GM18526 (cell line): Measurements from ENCODE around the gene TMEM200B.

ENCODE experiments used
- POLR2A ChIP-seq: IDR thresholded peaks from 3 replicates; pipeline ENCODE4 v1.6.1; 2011; ENCODE audit not compliant: insufficient read length; ENCODE audit errors: extremely low read depth

TMEM200B gene

DNA sequence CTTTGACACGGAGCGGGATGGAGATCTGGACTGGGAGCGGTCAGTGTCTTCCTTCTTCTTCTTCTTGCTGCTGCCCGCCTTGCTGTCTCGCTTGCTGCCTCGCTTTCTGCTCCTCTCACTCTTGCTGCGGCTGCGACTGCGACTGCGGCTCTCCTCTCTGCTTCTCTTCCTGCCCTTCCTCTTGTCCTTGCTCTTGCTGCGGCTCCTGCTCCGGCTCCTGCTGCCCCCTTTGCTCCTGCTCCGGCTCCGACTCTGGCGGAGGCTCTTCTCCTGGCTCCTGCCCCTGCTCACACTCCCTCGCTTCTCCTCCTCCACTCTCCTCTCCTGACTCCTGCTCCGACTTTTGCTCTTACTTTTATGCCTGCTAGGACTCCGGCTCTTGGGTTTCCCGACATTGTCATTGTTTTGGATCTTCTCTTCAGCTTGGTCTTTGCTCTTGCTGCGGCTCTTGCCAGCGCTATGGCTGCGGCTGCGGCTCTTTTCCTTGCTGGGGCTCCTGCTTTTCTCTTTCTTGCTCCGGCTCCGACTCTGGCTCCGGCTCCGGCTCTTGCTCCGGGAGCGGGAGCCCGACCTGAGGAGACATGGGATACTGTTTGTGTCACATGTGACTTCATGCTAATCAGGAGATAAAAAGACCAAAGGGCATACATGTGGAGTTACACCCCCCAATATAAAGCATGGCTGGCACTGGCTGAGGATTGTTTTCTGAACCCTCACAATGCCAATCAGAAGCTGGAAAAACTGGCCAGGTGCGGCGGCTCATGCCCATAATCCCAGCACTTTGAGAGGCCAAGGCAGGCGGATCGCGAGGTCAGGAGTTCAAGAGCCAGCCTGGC, 25.2 kb upstream of the TMEM200B start:
- TF ChIP-seq POLR2A = no peak

DNA sequence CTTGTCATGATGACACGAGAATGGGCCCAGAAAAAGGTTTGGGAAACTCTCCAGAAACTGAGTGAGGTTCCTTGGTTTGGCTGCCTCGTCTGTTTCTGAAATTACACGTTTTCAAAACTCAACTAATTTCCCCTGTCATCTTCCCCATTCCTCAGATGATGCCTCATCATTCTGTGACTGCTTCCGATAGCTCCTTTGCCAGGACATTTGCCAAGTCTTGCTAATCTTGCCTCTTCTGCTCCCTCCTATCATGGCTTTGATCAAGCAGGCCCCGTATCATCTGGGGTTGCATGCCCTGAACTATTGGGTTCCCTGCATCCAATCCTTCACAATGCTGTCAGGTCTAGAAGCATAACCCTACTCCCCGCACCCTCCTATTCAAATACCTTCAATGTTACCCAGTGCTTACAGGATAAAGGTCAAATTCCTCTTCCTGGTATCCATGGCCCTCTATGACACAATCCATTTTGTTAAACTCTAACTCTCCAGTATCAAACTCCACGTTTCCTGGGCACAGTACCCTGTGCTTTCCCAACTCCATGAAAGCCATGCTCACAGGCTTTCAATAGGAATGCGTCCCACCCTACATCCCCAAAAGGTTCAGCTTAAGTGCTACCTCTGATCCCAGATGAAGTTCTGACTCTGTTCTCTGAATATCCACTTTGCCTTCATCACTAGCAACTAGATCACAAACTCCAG, 22.2 kb upstream of the TMEM200B start:
- TF ChIP-seq POLR2A = no peak

DNA sequence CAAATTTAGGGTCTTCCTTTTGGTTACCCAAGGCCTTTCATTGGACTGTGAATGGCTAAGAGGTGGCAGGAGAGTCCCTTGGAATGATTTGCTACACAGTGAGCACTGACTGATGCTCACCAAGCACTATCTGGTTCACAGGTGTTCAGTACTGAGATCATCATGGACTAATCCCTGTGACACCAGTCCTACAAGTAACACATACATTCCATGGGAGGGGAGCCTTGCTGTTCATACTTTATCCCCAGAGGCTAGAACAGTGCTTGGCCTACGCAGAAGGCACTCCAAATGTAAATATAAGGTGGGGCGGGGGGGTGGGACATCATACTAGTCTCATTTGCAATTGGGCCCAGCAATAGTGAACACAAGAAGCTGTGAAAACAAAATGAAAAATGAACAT, 20.5 kb upstream of the TMEM200B start:
- no peak for TF ChIP-seq POLR2A

DNA sequence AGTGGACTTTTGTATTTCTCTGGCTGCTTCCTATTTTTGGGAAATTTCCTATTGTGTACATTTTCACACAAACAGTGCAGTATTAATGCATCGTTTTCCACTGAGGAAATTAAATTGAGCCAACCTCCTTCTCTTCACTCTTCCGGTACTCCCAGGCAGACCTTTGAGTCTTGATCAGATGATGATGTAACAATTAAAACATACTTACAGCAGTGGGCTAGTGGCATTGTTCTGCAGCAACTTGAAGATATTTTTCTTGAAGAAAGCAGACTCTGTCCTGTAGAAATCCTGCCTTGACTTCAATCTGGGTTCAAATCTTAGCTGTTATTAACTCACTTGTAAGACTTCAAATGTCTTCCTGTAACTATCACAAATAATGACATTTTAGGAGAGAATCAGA, 19.0 kb upstream of the TMEM200B start:
- no peak for TF ChIP-seq POLR2A

DNA sequence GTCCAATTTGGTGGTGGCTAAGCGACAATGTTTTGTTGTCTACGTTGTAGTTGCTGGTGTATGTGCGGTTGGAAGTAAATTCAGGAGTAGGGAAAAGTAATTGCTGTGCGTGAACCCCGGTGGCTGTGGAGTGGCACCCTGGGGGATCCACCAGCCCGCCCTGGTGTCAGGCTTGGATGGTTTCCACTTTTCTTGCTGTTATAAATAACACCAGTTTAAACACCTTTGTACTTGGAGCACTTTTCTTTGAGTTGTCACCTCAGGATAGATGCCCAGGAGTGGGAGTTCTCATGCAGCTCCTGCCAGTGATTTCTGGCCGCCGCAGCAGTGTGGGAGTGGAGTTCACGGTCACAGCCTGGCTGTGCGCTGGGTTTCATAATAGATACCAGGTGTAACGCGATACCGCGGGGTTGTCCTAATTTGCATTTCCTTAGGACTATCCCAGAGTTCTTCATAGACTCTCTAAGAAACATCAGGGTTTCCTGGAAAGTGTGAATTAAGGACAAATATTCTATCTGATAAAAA, 12.8 kb upstream of the TMEM200B start:
- TF ChIP-seq POLR2A = no peak

DNA sequence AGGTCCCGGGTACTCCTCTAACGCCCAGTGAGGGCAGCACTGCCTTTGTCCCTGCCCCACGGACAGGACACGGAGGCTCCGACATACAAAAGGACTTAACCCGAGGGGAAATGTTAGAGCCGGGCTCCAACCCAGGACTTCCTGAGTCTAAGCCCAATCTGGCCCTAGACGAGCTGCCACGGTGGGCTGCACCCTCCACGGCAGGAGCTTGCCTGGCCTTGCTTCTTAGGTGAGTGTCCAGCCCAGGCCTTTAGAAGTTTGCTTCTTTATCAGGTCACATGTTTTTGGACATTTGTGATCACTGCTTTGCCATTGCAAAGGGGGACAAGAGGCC, 11.0 kb upstream of the TMEM200B start:
- TF ChIP-seq POLR2A = no peak

DNA sequence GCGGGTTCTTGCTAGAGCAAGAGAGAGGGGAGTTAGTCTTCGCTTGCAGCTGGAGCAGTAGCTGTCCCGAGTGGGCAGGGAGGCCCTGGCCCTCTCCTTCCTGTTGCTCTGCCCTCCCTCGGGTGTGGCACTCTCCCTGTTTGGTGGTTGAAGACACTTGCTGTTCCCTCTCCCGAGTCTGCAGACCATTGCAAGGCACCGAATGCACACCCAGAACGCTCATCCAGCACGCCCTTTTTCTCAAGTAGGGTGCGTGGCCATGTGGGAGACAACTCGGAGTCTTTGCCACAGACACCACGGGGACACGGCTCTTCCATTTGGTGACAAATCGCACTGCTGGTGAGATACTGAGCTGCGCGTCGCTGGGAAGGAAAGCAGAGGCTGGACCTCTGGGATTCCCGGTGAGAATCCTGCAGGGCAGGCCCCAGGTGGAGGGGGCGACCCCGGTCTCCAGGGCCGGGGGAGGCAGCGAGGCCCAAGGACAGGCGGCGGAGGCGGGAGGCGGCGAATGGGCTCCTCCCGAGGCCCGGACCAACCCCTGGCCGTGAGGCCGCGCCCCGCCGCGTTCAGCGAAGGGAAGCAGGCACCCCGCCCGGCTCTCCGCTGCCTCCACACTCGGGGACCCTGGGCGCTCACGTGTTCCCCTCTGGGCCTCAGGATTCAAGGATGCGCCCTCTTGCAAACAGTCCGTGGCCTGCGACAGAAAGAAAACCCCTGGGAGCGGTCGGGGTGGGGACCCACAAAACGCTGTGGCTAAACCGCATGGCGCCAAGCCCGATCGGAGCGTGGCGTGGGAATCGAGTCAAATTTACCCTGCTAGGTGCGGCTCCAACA, 10.4 kb upstream of the TMEM200B start:
- TF ChIP-seq POLR2A = no peak

DNA sequence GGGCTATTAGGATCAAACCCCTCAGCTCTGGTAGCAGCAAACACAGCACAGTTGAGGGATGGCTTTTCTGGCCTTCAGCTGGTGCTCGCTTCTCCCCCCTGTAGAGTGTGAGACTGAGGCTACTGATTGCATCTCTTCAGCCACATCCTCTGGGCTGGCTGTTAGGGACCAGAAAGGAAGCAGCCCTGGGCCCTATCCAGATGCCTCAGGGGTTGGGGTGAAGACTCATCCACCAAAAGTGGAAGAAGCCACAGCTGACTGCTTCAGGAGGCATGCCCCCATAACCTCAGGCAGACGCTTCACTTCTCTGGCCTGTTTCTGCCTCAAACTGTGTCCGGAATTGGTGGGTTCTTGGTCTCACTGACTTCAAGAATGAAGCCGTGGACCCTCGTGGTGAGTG, 6.2 kb upstream of the TMEM200B start:
- no peak for TF ChIP-seq POLR2A

DNA sequence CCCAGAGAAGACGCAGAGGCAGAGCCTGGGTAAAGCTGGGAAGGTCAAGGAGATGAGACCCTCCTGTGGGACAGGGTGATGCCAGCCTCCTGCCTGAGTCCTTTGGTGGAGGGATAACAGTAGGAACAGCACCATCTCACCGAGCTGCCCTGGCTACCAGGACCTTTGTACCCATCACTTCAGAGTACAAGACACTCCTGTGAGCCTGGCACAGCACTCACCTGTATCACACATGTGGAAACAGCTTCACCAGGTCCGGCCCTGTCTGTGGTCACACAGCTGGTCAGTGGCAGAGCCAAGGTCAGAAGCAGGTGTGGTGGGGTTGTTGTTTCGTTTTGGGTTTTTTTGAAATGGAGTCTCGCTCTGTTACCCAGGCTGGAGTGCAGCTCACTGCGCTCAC, 5.0 kb upstream of the TMEM200B start:
- TF ChIP-seq POLR2A = no peak

DNA sequence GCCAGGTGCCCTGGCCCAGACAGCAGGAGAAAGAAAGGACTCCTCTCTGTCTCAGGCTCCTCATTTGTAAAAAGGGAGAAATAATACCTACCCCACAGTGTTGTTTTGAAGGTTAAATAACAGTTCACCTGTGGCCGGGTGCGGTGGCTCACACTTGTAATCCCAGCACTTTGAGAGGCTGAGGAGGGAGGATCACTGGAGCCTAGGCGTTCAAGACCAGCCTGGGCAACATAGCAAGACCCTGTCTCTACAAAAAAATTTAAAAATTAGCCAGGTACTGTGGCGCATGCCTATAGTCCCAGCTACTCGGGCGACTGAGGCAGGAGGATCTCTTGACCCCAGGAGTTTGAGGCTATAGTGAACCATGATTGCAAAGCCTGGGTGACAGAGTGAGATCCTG, 2.5 kb upstream of the TMEM200B start:
- TF ChIP-seq POLR2A = no peak

DNA sequence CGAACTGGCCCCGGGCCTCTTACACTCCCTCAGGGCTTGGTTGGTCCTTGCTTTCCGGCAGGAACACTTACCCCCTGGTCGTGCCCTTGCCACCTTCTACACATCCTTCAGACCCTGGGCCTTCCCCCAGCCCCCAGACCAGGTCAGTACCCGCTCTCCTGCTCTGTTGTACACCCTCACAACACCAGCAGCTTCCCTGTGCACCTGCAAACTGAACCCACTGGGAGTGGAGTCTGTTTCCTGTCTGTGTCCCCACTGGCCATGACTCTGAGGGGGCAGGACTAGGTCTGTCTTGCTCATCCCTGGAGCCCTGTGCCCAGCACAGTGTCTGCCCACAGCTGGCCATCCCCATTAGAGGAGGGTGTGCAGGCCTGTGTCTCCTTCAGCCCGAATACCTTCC, 2.1 kb upstream of the TMEM200B start:
- TF ChIP-seq POLR2A = no peak

DNA sequence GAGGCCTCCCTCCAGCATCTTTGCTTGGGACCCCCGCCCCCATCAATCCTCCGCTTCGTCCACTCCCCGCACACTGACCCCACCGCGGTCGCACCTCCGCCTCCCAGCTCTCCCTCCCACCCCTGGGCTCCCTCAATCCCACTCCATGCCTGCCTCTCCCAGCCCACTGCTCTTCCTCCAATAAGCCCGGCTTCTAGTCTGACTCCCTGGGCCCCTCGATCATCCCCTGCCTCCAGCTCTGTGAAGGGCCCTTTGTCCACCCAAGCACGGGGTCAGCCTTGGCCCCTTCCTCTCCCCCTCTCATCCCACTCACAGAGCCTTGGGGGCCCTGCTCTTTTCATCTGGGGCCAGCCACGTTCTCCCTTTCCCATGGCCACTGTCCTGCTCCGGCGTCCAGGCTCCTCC, 1.5 kb upstream of the TMEM200B start:
- TF ChIP-seq POLR2A = no peak

DNA sequence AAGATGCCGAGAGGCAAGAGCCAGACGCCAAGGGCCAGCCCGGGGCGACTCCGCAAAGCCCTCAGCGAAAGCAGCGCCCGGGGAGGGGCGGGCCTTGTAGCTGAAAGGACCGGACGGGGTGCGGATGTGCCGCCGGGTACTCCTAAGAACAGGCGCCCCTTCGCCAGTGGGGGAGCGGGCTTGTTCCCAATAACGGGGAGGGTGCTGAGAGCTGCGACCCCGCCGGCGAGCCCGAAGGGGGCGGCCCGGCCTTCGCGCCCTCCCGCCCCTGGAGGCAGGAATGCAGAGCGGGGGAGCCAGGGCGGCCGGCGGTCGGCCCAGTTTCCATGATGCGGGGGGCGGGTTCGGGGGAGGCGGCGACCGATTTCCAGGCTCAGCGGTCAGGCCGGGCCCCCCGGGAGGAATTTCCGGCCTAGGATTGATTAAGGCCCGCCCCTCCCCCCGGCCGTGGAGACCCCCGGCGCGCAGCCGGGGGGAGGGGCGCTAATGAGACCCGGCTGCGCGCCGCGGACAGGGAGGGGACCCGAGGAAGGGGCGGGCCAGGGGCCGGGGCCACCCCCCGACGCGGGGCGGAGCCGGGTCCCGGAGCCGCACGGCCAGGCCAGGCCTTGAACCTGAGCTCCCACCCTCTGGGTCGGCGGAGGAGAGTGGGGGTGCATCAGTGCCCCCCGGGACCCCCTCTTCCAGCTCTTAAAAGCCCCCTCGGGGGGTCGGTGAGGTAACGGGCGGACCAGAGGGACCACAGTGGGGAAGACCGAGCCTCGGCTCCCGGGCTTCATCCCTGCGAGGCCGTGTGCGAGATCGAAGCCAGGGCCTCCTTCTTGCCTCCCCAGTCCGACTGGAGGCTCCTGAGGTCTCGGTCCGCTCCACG, 898 bp upstream of the TMEM200B start:
- no peak for TF ChIP-seq POLR2A

DNA sequence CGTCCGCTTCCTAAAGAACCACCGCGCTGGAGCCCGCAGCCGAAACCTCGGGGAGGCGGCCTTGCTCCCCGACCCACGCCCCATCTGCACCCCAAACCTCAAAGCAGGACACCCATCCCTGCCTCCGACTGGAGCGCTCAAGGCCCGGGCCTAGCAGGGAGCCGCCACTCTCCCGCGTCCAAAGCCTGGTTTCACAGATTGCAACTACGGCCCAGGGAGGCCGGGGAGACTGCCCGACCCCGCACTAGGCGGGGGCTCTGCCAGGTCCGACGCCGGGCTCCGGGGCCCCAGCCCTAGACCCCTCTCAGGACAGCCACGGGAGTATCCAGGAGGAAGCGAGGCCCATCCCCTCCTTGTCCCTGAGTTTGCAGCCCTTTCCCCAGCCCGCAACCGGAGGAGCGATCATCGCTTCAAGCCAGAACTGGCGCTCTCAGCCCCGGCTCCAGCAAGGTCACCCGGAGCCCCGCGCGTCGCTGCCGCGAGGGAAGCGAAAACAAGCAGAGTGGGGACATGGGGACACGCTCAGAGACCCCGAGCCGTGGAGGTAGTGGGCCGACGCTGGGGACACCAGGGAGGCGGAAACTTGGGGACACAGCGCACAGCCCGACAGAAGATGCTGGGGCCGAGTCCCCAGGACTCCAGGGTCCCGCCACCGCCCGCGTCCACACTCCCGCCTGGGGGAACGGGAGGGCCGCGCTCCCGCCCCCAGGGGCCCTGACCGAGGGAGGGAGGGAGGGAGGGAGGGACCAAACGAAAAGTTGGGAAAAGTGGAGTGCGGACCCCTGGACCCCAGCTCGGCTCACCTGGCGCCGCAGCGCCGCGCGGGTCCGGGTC, 433 bp downstream of the TMEM200B start:
- no peak for TF ChIP-seq POLR2A
